DND-41 (cell line): Measurements from ENCODE around the gene GRIN3B.

ENCODE experiments used
- CTCF ChIP-seq: IDR thresholded peaks from 2 replicates; pipeline ENCODE4 v1.5.1; 2012; ENCODE audit warnings: borderline replicate concordance, low read length, moderate library complexity, mild to moderate bottlenecking; ENCODE audit not compliant: poor library complexity, severe bottlenecking; ENCODE audit errors: extremely low read depth
- EZH2 ChIP-seq: IDR thresholded peaks from 3 replicates; pipeline ENCODE4 v1.6.1; 2012; ENCODE audit warnings: borderline replicate concordance, low read depth, mild to moderate bottlenecking, moderate library complexity, low read length, inconsistent platforms; ENCODE audit not compliant: severe bottlenecking

GRCh38 chr19:1046117-1046626 lies 46.0 kb downstream of the GRIN3B start:
- no peak for TF ChIP-seq EZH2
- no peak for TF ChIP-seq CTCF
